CD4-positive, alpha-beta T cell treated with Interleukin-17A for 1 hour (primary cell): ENCODE data around the gene NDUFB6.

Experiments used
- DNase-seq: peaks from one replicate; pipeline ENCODE4 v3.0.0-alpha.2; 2020

NDUFB6 gene

GRCh38 chr9:32516241-32516640, 56.7 kb downstream of the NDUFB6 start:
- no peak for DNase-seq

GRCh38 chr9:32508728-32509127, 64.2 kb downstream of the NDUFB6 start:
- no peak for DNase-seq

DNA sequence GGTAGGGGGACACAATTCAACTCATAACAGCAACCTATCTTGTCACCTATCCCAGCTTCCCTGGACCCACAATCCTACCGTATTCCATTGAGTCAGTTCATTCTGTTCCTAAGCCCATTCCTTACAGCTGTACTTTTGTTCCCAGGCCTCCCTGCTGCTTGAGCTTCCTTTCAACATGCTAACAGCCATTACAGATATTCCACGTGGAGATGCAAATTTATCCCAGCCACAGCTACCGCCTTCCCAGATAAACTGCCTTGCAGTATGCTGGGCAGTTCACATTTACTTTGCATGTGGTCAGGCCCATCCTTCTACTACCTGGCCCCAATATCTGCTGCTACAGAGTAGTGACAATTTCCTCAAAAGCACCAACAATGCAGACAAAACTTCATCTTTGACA, 70.0 kb downstream of the NDUFB6 start:
- no peak for DNase-seq
